Thyroid gland (tissue), 4 donors: ENCODE results near the gene PRR27. TPM values are rescaled to one million over a fixed set of nuclear protein-coding genes. Genes with fewer than 3 reads are reported as not detected.

Experiments used
- DNase-seq, 2 donors: peaks; one replicate each; pipeline ENCODE4 v3.0.0-alpha.2; 2019
- H3K27ac ChIP-seq, 3 donors: fragments of 200-600 bp; sonication (generic); 1 replicate in 2 of 3; 2 replicates in 1 of 3; pipeline ENCODE4 v1.5.1; 2016 to 2019; ENCODE audit warnings: mild to moderate bottlenecking in 1 of 3, moderate library complexity in 1 of 3
- H3K27me3 ChIP-seq: fragments of 200-600 bp; sonication (generic); one replicate; pipeline ENCODE4 v1.5.1; 2019
- H3K36me3 ChIP-seq, 2 donors: fragments of 200-600 bp; sonication (generic); one replicate each; pipeline ENCODE4 v1.5.1; 2016 to 2019
- H3K4me1 ChIP-seq, 2 donors: fragments of 200-600 bp; sonication (generic); one replicate each; pipeline ENCODE4 v1.5.1; 2017 to 2019
- H3K4me3 ChIP-seq, 3 donors: fragments of 200-600 bp; sonication (generic); replicated peaks in 1 of 3; 1 replicate in 2 of 3; 2 replicates in 1 of 3; pipeline ENCODE4 v1.5.1; 2016; ENCODE audit warnings: mild to moderate bottlenecking in 1 of 3
- H3K9me3 ChIP-seq: fragments of 200-600 bp; sonication (generic); one replicate; pipeline ENCODE4 v1.5.1; 2017
- POLR2A ChIP-seq, 2 donors: fragments of 450-650 bp; IDR thresholded peaks; one replicate each; pipeline ENCODE4 v1.6.1; 2017; ENCODE audit warnings: antibody characterized with exemption in 2 of 2, mild to moderate bottlenecking in 2 of 2, moderate library complexity in 1 of 2
- WGBS, 2 donors: methylation state at CpG; one replicate each; pipeline ENCODE4 v1.1.5; 2017; 5-methylcytosine and 5-hydroxymethylcytosine counted together
- intact Hi-C: fragments of 100-400 bp; cut with DNase I; formaldehyde crosslinking; loops from one replicate; pipeline ENCODE4 v1.15.1; 2023
- total RNA-seq, 4 donors: library from RNA; depleted of rRNA; stranded (reverse); fragments of >200 nt; gene quantifications; one replicate each; pipeline ENCODE4 v1.2.3, GENCODE V29; 2016
- TF ChIP-seq, protein P1 (sequence below), 6 experiments: fragments of 200-600 bp in 3 of 6; fragments of 450-650 bp in 3 of 6; sonication (generic) in 3 of 6; IDR thresholded peaks; one replicate each; pipeline ENCODE4 v1.5.1; 2016 to 2019; ENCODE audit warnings: antibody characterized with exemption in 6 of 6, mild to moderate bottlenecking in 2 of 6, inconsistent platforms in 1 of 6, moderate library complexity in 1 of 6

The PRR27 gene
- total RNA-seq, 4 donors from 2014 or later = not detected

DNA sequence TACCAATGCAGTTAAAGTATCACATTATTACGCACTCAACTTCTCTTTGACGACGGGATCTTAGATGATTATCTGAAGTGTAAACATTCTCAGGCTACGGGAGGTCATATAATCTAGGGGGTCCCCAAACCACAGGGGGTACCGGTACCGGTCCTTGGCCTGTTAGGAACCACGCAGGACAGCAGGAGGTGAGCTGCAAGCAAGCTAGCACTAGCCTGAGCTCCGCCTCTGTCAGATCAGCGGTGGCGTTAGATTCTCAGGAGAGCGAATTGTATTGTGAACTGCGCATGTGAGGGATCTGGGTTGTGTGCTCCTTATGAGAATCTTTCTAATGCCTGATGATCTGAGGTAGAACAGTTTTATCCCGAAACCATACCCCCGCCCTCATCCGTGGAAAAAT is 20.6 kb upstream of the PRR27 start:
- Histone ChIP-seq H3K4me1 (no peaks in the 10 kb centered on the region), H3K27me3 (no peaks in the 10 kb centered on the region), H3K4me3 (no peak overlapping the region), H3K9me3 (no peaks in the 10 kb centered on the region), H3K27ac (no peak overlapping the region), H3K36me3 (no peaks in the 10 kb centered on the region)
- DNase-seq = no peak
- TF ChIP-seq POLR2A (IDR thresholded peaks at IDR 0.05) = no peak
- TF ChIP-seq, protein P1, sequence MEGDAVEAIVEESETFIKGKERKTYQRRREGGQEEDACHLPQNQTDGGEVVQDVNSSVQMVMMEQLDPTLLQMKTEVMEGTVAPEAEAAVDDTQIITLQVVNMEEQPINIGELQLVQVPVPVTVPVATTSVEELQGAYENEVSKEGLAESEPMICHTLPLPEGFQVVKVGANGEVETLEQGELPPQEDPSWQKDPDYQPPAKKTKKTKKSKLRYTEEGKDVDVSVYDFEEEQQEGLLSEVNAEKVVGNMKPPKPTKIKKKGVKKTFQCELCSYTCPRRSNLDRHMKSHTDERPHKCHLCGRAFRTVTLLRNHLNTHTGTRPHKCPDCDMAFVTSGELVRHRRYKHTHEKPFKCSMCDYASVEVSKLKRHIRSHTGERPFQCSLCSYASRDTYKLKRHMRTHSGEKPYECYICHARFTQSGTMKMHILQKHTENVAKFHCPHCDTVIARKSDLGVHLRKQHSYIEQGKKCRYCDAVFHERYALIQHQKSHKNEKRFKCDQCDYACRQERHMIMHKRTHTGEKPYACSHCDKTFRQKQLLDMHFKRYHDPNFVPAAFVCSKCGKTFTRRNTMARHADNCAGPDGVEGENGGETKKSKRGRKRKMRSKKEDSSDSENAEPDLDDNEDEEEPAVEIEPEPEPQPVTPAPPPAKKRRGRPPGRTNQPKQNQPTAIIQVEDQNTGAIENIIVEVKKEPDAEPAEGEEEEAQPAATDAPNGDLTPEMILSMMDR (IDR thresholded peaks at IDR 0.05) = no peak
- intact Hi-C loops = no loop called here
- WGBS, 2 donors = 70 to 72% methylated on average over 15 of the region's 15 CpGs

DNA sequence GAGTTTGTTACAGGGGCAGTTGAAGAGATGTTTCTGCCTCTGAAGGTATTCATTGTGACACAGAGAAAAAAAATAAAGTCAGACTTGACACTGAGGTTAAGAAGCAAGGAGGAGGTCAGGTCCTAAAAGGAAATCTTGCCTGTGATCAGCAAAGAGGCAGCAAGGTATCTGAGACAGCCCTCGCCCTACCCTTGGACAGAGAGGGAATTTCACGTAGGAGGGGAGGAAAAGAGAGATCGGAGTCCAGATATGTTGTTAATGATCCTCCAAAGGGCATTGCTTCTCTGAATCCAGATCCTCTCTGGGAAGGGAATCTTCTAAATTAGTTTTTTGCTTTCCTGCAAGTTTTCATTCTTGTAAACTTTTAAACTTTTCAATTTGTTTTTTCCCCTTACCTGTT is 15.3 kb upstream of the PRR27 start:
- TF ChIP-seq POLR2A (IDR thresholded peaks at IDR 0.05) = no peak
- TF ChIP-seq, protein P1 (IDR thresholded peaks at IDR 0.05) = no peak
- no peaks in the 10 kb centered on the region for H3K4me1 ChIP-seq
- no peaks in the 10 kb centered on the region for H3K27me3 ChIP-seq
- H3K27ac ChIP-seq = no peak overlapping the region
- H3K4me3 ChIP-seq = no peak overlapping the region
- H3K9me3 ChIP-seq = no peaks in the 10 kb centered on the region
- intact Hi-C loops = no loop called here
- 76 to 92% methylated on average over 3 of the region's 3 CpGs for WGBS, 2 donors
- H3K36me3 ChIP-seq = no peaks in the 10 kb centered on the region
- DNase-seq = no peak

DNA sequence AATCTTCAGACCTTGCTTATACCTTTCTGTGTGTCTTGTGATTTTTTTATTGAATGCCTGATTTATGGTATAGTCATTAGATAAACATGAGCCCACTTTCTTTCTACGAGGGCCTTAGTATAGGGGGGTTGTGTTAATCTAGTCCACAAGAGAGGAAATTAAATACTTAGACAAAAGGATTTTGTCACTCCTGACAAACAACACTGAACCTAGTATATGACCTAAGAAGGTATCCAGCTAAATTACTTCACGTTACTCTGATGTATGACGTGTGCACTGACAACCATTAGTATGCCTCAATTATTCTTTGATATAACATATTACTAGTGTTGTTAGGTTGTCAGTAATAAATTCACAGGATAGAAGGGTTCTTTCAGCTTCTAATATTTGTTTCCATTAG is 2.8 kb upstream of the PRR27 start:
- Histone ChIP-seq H3K9me3 (no peaks in the 10 kb centered on the region), H3K27ac (no peak overlapping the region), H3K27me3 (no peaks in the 10 kb centered on the region), H3K4me1 (no peaks in the 10 kb centered on the region), H3K36me3 (no peaks in the 10 kb centered on the region), H3K4me3 (no peak overlapping the region)
- TF ChIP-seq, protein P1 (IDR thresholded peaks at IDR 0.05) = no peak
- no peak for TF ChIP-seq POLR2A (IDR thresholded peaks at IDR 0.05)
- 76 to 80% methylated on average over 3 of the region's 3 CpGs for WGBS, 2 donors
- DNase-seq = no peak
- intact Hi-C loops = no loop called here

DNA sequence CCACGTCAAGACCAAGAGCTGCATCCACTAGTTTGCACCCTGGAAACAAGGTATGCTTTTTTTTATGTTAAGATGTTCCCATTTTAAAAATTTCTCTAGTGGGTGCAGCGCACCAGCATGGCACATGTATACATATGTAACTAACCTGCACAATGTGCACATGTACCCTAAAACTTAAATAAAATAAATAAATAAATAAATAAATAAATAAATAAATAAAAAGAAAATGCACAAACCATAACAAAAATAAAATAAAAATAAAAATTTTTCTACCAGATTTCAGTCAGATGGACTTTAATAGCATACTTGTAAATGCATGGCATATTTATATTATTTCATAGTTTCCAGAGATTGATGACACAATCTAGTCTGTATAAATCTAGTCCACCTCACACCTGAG is 1.9 kb upstream of the PRR27 start:
- Histone ChIP-seq H3K27me3 (no peaks in the 10 kb centered on the region), H3K4me1 (no peaks in the 10 kb centered on the region), H3K4me3 (no peak overlapping the region), H3K9me3 (no peaks in the 10 kb centered on the region), H3K27ac (no peak overlapping the region), H3K36me3 (no peaks in the 10 kb centered on the region)
- intact Hi-C loops = no loop called here
- TF ChIP-seq, protein P1 (IDR thresholded peaks at IDR 0.05) = no peak
- no peak for TF ChIP-seq POLR2A (IDR thresholded peaks at IDR 0.05)
- WGBS, 2 donors = 90 to 91% methylated on average over 2 of the region's 2 CpGs
- DNase-seq = no peak

DNA sequence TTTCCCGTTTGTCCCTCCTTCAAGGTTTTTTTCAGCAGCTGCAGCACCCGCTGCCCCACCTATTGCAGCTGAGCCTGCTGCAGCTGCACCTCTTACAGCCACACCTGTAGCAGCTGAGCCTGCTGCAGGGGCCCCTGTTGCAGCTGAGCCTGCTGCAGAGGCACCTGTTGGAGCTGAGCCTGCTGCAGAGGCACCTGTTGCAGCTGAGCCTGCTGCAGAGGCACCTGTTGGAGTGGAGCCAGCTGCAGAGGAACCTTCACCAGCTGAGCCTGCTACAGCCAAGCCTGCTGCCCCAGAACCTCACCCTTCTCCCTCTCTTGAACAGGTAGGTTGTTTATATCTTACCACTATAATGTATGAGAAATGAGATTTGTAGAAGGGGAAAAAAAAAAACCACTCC is 4.5 kb downstream of the PRR27 start:
- intact Hi-C loops = no loop called here
- no peaks in the 10 kb centered on the region for H3K36me3 ChIP-seq
- no peaks in the 10 kb centered on the region for H3K27me3 ChIP-seq
- H3K9me3 ChIP-seq = no peaks in the 10 kb centered on the region
- peak; percentile 31 to 42 for DNase-seq
- H3K4me3 ChIP-seq = no peak overlapping the region
- no peak overlapping the region for H3K27ac ChIP-seq
- no peak for TF ChIP-seq POLR2A (IDR thresholded peaks at IDR 0.05)
- TF ChIP-seq, protein P1 (IDR thresholded peaks at IDR 0.05) = no peak
- WGBS, 2 donors = 45 to 56% methylated on average over 2 of the region's 2 CpGs
- H3K4me1 ChIP-seq = no peaks in the 10 kb centered on the region
